Hepatocyte (in vitro differentiated cells): ENCODE results near the gene COPS9.

ENCODE experiments used
- CTCF ChIP-seq: fragments of 200-600 bp; sonication (generic); IDR thresholded peaks from 2 replicates; pipeline ENCODE4 v1.5.1; 2016; ENCODE audit warnings: antibody characterized with exemption, mild to moderate bottlenecking; ENCODE audit not compliant: poor library complexity
- EZH2 ChIP-seq: fragments of 200-600 bp; sonication (generic); IDR thresholded peaks from 2 replicates; pipeline ENCODE4 v1.6.1; 2016; ENCODE audit warnings: antibody characterized with exemption, mild to moderate bottlenecking, borderline replicate concordance
- EZH2phosphoT487 ChIP-seq: fragments of 200-600 bp; sonication (generic); IDR thresholded peaks from one replicate; pipeline ENCODE4 v1.6.1; 2018; ENCODE audit warnings: antibody characterized with exemption, mild to moderate bottlenecking, low read depth, moderate library complexity; ENCODE audit not compliant: unreplicated experiment, severe bottlenecking

GRCh38 chr2:240130393-240131195 lies 5.5 kb downstream of the COPS9 start:
- TF ChIP-seq CTCF (no peak), EZH2 (no peak), EZH2phosphoT487 (no peak)
